ENCODE results near the gene SLAIN1. TPM values are rescaled to one million over a fixed set of nuclear protein-coding genes. Genes with fewer than 3 reads are reported as not detected.

Gene SLAIN1
- total RNA-seq, 1 experiment from 2014 or later, result 3.5 TPM

GRCh38 chr13:77729502-77730221 lies 32.2 kb downstream of the SLAIN1 start:
- H3K4me3 Mint-ChIP-seq (ENCODE audit: unreplicated experiment), result no peak overlapping the region
- no peak overlapping the region for H3K27ac Mint-ChIP-seq (ENCODE audit: unreplicated experiment)
- Histone ChIP-seq H3K4me1 (no peaks in the 10 kb centered on the region), H3K36me3 (ENCODE audit: control insufficient read depth, insufficient read depth, low read length) (no peaks in the 10 kb centered on the region), H3K4me3 (ENCODE audit: low read depth, low read length) (no peak overlapping the region), H3K9me3 (no peaks in the 10 kb centered on the region), H3K27me3 (replicated peaks; ENCODE audit: control insufficient read depth, insufficient read depth, low read length) (no peaks in the 10 kb centered on the region)
- ChIA-PET POLR2A (no interaction called here), CTCF (no interaction called here)
- H3K36me3 Mint-ChIP-seq (ENCODE audit: insufficient read depth, unreplicated experiment), result no peaks in the 10 kb centered on the region
- intact Hi-C loops (cut with micrococcal nuclease; ENCODE audit: unreplicated experiment), result no loop called here
- DNase-seq, result no peak
- H3K4me1 Mint-ChIP-seq (ENCODE audit: low read depth, unreplicated experiment), result no peaks in the 10 kb centered on the region
- H3K27me3 Mint-ChIP-seq (ENCODE audit: insufficient read depth, unreplicated experiment), result no peaks in the 10 kb centered on the region
- TF ChIP-seq CTCF (IDR thresholded peaks at IDR 0.05; ENCODE audit: insufficient read depth in 1 of 2, low read depth in 1 of 2, low read length in 1 of 2, severe bottlenecking in 1 of 2, unreplicated experiment in 1 of 2), result no peak
- BruUV-seq (replicated peaks), result no TSS peak
- H3K9me3 Mint-ChIP-seq (ENCODE audit: unreplicated experiment), result no peaks in the 10 kb centered on the region

- Mint-ChIP-seq H3K27ac (ENCODE audit: unreplicated experiment) (no peak overlapping the region), H3K4me1 (ENCODE audit: low read depth, unreplicated experiment) (no peaks in the 10 kb centered on the region), H3K4me3 (ENCODE audit: unreplicated experiment) (no peak overlapping the region), H3K36me3 (ENCODE audit: insufficient read depth, unreplicated experiment) (no peaks in the 10 kb centered on the region), H3K27me3 (ENCODE audit: insufficient read depth, unreplicated experiment) (no peaks in the 10 kb centered on the region), H3K9me3 (ENCODE audit: unreplicated experiment) (no peaks in the 10 kb centered on the region)
- no peaks in the 10 kb centered on the region for H3K4me1 ChIP-seq
- intact Hi-C loops (cut with micrococcal nuclease; ENCODE audit: unreplicated experiment), result no loop called here
- DNase-seq, result no peak
- CTCF ChIA-PET, result no interaction called here
- BruUV-seq (replicated peaks), result no TSS peak
- H3K9me3 ChIP-seq, result no peaks in the 10 kb centered on the region
- TF ChIP-seq CTCF (IDR thresholded peaks at IDR 0.05; ENCODE audit: insufficient read depth in 1 of 2, low read depth in 1 of 2, low read length in 1 of 2, severe bottlenecking in 1 of 2, unreplicated experiment in 1 of 2), result no peak
- no peaks in the 10 kb centered on the region for H3K36me3 ChIP-seq (ENCODE audit: control insufficient read depth, insufficient read depth, low read length)
- H3K27me3 ChIP-seq (replicated peaks; ENCODE audit: control insufficient read depth, insufficient read depth, low read length), result no peaks in the 10 kb centered on the region
- H3K4me3 ChIP-seq (ENCODE audit: low read depth, low read length), result no peak overlapping the region
- POLR2A ChIA-PET, result no interaction called here
These were observed 33.1 kb downstream of the SLAIN1 start for GRCh38 chr13:77730572-77730971.

GRCh38 chr13:77732287-77732686 lies 34.8 kb downstream of the SLAIN1 start:
- no peaks in the 10 kb centered on the region for H3K36me3 ChIP-seq (ENCODE audit: control insufficient read depth, insufficient read depth, low read length)
- no peaks in the 10 kb centered on the region for H3K27me3 Mint-ChIP-seq (ENCODE audit: insufficient read depth, unreplicated experiment)
- no peak for TF ChIP-seq CTCF (IDR thresholded peaks at IDR 0.05; ENCODE audit: insufficient read depth in 1 of 2, low read depth in 1 of 2, low read length in 1 of 2, severe bottlenecking in 1 of 2, unreplicated experiment in 1 of 2)
- BruUV-seq (replicated peaks), result no TSS peak
- H3K4me3 Mint-ChIP-seq (ENCODE audit: unreplicated experiment), result no peak overlapping the region
- no peaks in the 10 kb centered on the region for H3K36me3 Mint-ChIP-seq (ENCODE audit: insufficient read depth, unreplicated experiment)
- DNase-seq, result no peak
- no peak overlapping the region for H3K27ac Mint-ChIP-seq (ENCODE audit: unreplicated experiment)
- ChIA-PET CTCF (no interaction called here), POLR2A (no interaction called here)
- no peaks in the 10 kb centered on the region for H3K4me1 Mint-ChIP-seq (ENCODE audit: low read depth, unreplicated experiment)
- H3K4me1 ChIP-seq, result no peaks in the 10 kb centered on the region
- H3K9me3 ChIP-seq, result no peaks in the 10 kb centered on the region
- intact Hi-C loops (cut with micrococcal nuclease; ENCODE audit: unreplicated experiment), result no loop called here
- H3K27me3 ChIP-seq (replicated peaks; ENCODE audit: control insufficient read depth, insufficient read depth, low read length), result no peaks in the 10 kb centered on the region
- H3K4me3 ChIP-seq (ENCODE audit: low read depth, low read length), result no peak overlapping the region
- no peaks in the 10 kb centered on the region for H3K9me3 Mint-ChIP-seq (ENCODE audit: unreplicated experiment)

Data from Caco-2 (cell line).